Right lobe of liver (tissue), 6 donors: ENCODE results near the gene ZSCAN12. TPM values are rescaled to one million over a fixed set of nuclear protein-coding genes. Genes with fewer than 3 reads are reported as not detected.

Experiments
- ATAC-seq, 4 donors: fragments of 200-7000 bp; cut with Tn5 transposase; one replicate each; pipeline ENCODE4 v1.9.1; 2020; ENCODE audit warnings: mild to moderate bottlenecking in 4 of 4, moderate library complexity in 4 of 4
- DNase-seq, 3 donors: peaks; one replicate each; pipeline ENCODE4 v3.0.0-alpha.2; 2020
- H3K27ac ChIP-seq, 3 donors: fragments of 200-600 bp; one replicate each; pipeline ENCODE4 v1.8.0; 2022
- H3K27me3 ChIP-seq, 2 donors: fragments of 200-600 bp; one replicate each; pipeline ENCODE4 v1.8.0; 2022
- H3K36me3 ChIP-seq, 4 donors: fragments of 200-600 bp; sonication (generic) in 1 of 4; one replicate each; pipeline versions ENCODE4 v1.5.1 to v1.8.0; 2017 to 2022; ENCODE audit warnings: control low read depth in 1 of 4
- H3K4me1 ChIP-seq, 4 donors: fragments of 200-600 bp; sonication (generic) in 1 of 4; one replicate each; pipeline versions ENCODE4 v1.5.1 to v1.8.0; 2017 to 2022; ENCODE audit warnings: control low read depth in 1 of 4
- H3K4me3 ChIP-seq, 3 donors: fragments of 200-600 bp; one replicate each; pipeline ENCODE4 v1.8.0; 2022
- H3K9me3 ChIP-seq, 4 donors: fragments of 200-600 bp; sonication (generic) in 1 of 4; one replicate each; pipeline versions ENCODE4 v1.5.1 to v1.8.0; 2017 to 2022; ENCODE audit warnings: control low read depth in 1 of 4
- POLR2A ChIP-seq: fragments of 450-650 bp; IDR thresholded peaks from one replicate; pipeline ENCODE4 v1.6.1; 2017; ENCODE audit warnings: antibody characterized with exemption, mild to moderate bottlenecking
- WGBS: methylation state at CpG from one replicate; pipeline ENCODE4 v1.1.6; 2018; ENCODE audit warnings: low coverage, low lambda C conversion rate; ENCODE audit not compliant: insufficient coverage; ENCODE audit errors: missing lambda C conversion rate; 5-methylcytosine and 5-hydroxymethylcytosine counted together
- intact Hi-C, 2 donors: fragments of 100-400 bp; cut with DNase I; formaldehyde crosslinking; loops; one replicate each; pipeline versions ENCODE4 v1.11.2 to v1.14.1; 2022
- total RNA-seq, 6 experiments: library from RNA; depleted of rRNA in 2 of 6; stranded (reverse); fragments of >200 nt in 2 of 6; fragmentation: NEBNext Ultra II Directional in 3 of 6; extraction: Animal tissue kit (Norgen Biotek cat#: 25700) in 3 of 6; gene quantifications; one replicate each; pipeline versions ENCODE4 v1.1.0 to v1.2.4, GENCODE V29; 2016 to 2023
- TF ChIP-seq, protein P1 (sequence below), 4 donors: fragments of 200-600 bp in 3 of 4; fragments of 450-650 bp in 1 of 4; IDR thresholded peaks; one replicate each; pipeline versions ENCODE4 v1.5.1 to v1.8.0; 2016 to 2022; ENCODE audit warnings: antibody characterized with exemption in 4 of 4, mild to moderate bottlenecking in 2 of 4
- donor health status: DM: no; HTN: yes; CAD: no.
- donor health status: DM: no; HTN: no; CAD: no.
- donor health status: DM: no; HTN: no; CAD: no.
- donor health status: DM: no; HTN: yes; CAD: no.
- donor health status: DM: no; HTN: yes; CAD: no.

The ZSCAN12 gene
- total RNA-seq, 6 experiments from 2014 or later = 1.4 to 1.6 (median 1.5) TPM

DNA sequence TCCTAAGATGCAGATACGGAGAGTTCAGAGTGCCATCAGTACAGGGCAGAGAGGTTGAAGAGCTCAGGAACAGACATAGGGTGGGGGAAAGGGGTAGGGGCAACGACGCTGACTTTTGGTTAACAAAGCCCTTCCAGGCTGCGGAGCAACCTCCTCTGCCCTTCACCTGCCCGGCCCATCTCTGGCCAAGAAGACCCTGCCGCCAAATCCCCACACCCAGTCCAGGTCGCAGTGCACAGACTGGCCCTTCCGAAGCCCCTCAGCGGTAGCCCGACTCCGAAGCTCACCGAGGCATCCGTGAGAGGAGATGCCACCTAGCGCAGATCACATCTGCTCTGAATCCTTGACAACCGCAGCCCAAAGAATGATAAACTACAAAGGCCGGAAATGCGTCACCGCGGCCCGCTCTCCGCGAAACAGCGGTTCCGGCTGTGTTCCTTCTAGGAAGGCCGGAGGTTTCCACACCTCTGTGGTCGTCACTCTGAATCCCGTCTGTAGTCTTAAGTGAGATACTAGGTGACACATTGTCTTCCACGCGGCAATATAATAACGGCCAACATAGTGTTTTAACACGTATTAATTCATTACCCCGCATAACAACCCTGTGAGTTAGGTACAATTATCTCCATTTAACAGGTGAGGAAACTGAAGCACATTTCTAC is 43.7 kb upstream of the ZSCAN12 start, which contains the start of gene ZSCAN23:
Gene ZSCAN23 (minus strand): TSS at position 380 of the 662 bp plus-strand sequence. CDS start 7,225 bp downstream, outside the sequence.
- no peaks in the 10 kb centered on the region for H3K36me3 ChIP-seq
- no peaks in the 10 kb centered on the region for H3K9me3 ChIP-seq
- ATAC-seq (peak; percentile 49 to 84 (median 62)), DNase-seq (peak in 2 of 3 donors; percentile 41 to 65)
- no peaks in the 10 kb centered on the region for H3K27me3 ChIP-seq
- no peaks in the 10 kb centered on the region for H3K4me1 ChIP-seq
- intact Hi-C loops = no loop called here
- no peak for TF ChIP-seq POLR2A
- TF ChIP-seq, protein P1, sequence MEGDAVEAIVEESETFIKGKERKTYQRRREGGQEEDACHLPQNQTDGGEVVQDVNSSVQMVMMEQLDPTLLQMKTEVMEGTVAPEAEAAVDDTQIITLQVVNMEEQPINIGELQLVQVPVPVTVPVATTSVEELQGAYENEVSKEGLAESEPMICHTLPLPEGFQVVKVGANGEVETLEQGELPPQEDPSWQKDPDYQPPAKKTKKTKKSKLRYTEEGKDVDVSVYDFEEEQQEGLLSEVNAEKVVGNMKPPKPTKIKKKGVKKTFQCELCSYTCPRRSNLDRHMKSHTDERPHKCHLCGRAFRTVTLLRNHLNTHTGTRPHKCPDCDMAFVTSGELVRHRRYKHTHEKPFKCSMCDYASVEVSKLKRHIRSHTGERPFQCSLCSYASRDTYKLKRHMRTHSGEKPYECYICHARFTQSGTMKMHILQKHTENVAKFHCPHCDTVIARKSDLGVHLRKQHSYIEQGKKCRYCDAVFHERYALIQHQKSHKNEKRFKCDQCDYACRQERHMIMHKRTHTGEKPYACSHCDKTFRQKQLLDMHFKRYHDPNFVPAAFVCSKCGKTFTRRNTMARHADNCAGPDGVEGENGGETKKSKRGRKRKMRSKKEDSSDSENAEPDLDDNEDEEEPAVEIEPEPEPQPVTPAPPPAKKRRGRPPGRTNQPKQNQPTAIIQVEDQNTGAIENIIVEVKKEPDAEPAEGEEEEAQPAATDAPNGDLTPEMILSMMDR (IDR thresholded peaks at IDR 0.05) = no peak
- H3K4me3 ChIP-seq = peak within 1 kb of the TSS; percentile 46 to 65 (median 46)
- 2% methylated on average over 21 of the region's 32 CpGs for WGBS
- no peak within 1 kb of the TSS for H3K27ac ChIP-seq

DNA sequence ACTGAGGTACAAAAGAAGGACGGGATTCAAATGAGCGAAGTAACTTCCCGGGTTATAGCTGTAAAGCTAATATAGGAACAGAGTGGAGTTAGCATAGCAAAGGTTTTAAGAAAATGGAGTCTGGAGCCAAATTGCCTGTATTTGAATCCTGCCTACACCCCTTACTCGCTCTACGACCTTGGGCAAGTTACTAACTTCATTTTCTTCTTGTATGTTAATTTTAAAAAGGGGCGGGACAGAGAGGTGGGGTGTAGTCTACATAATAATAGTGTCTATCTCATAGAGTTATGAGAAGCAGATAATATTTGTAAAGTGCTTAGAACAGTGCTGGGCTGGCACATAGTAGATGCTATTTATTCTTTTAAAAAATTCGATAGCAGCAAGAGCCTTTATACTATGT is 43.0 kb upstream of the ZSCAN12 start:
- DNase-seq = no peak
- intact Hi-C loops = no loop called here
- 55% methylated on average over 7 of the region's 7 CpGs for WGBS
- Histone ChIP-seq H3K36me3 (no peaks in the 10 kb centered on the region), H3K27ac (no peak overlapping the region), H3K4me1 (no peaks in the 10 kb centered on the region), H3K9me3 (no peaks in the 10 kb centered on the region), H3K27me3 (no peaks in the 10 kb centered on the region), H3K4me3 (peak overlapping the region; percentile 46 to 65 (median 46))
- TF ChIP-seq, protein P1 (IDR thresholded peaks at IDR 0.05) = no peak
- TF ChIP-seq POLR2A = no peak
- ATAC-seq = no peak

DNA sequence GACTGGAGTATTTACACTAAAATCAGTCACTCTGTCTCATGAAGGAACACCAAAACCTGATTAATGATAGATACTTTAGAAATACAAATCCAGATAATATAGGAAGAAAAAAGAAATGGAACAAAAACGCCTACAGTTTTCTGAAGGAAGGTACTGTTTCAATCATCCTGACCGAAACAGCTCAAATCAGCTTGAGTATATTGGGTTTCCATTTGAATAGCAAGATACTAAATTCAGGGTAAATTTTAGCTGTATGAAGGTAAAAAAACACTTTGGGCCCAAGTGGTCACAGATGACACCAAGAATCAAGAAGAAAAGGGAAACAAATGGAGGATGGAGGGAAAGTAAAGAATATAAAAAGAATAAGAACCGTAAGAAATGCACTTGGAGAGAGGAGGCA is 36.9 kb upstream of the ZSCAN12 start:
- ATAC-seq (no peak), DNase-seq (no peak)
- intact Hi-C loops = no loop called here
- no peaks in the 10 kb centered on the region for H3K36me3 ChIP-seq
- H3K9me3 ChIP-seq = no peaks in the 10 kb centered on the region
- H3K4me1 ChIP-seq = no peaks in the 10 kb centered on the region
- no peak for TF ChIP-seq POLR2A
- TF ChIP-seq, protein P1 (IDR thresholded peaks at IDR 0.05) = no peak
- no peaks in the 10 kb centered on the region for H3K27me3 ChIP-seq
- no peak overlapping the region for H3K27ac ChIP-seq
- H3K4me3 ChIP-seq = no peak overlapping the region
- WGBS = 63% methylated on average over 3 of the region's 3 CpGs

DNA sequence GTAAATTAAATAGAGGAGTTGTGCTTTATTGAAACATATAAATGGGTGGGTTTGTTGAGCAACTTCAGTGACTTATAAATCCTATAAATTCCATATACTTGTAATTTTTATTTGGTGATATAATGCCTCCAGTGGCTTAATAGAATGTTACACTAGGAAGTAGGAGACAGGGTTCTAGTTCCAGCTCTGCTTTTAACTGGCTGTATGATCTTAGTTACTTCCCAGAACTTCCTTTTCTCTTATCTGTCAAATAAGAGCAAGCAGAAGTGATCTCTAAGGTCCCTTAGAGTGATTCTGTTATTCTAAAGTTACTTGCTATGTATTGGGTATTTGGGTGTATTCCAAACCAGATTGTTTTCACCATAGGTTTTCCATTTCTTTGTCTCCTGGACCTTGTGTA is 33.6 kb upstream of the ZSCAN12 start:
- H3K4me1 ChIP-seq = no peaks in the 10 kb centered on the region
- DNase-seq = no peak
- no peaks in the 10 kb centered on the region for H3K36me3 ChIP-seq
- no peak for ATAC-seq
- TF ChIP-seq POLR2A = no peak
- TF ChIP-seq, protein P1 (IDR thresholded peaks at IDR 0.05) = no peak
- no peaks in the 10 kb centered on the region for H3K27me3 ChIP-seq
- no peak overlapping the region for H3K4me3 ChIP-seq
- H3K27ac ChIP-seq = no peak overlapping the region
- intact Hi-C loops = no loop called here
- H3K9me3 ChIP-seq = no peaks in the 10 kb centered on the region
